IPS-15b (cell line): ENCODE results near the gene EGFL7.

Experiments
- H3K27me3 ChIP-seq: one replicate; pipeline ENCODE4 v1.6.1; 2013; ENCODE audit warnings: low read length; ENCODE audit not compliant: control insufficient read depth, insufficient read depth
- H3K36me3 ChIP-seq: one replicate; pipeline ENCODE4 v1.6.1; 2013; ENCODE audit warnings: low read length; ENCODE audit not compliant: control insufficient read depth, insufficient read depth
- H3K4me1 ChIP-seq: one replicate; pipeline ENCODE4 v1.6.1; 2013; ENCODE audit warnings: mild to moderate bottlenecking, low read length; ENCODE audit not compliant: control insufficient read depth, insufficient read depth
- H3K4me3 ChIP-seq: one replicate; pipeline ENCODE4 v1.5.1; 2013; ENCODE audit warnings: low read depth, low read length
- H3K9ac ChIP-seq: one replicate; pipeline ENCODE4 v1.6.1; 2013; ENCODE audit warnings: low read depth, mild to moderate bottlenecking, low read length
- H3K9me3 ChIP-seq: one replicate; pipeline ENCODE4 v1.6.1; 2013; ENCODE audit warnings: mild to moderate bottlenecking, low read length; ENCODE audit not compliant: control insufficient read depth, insufficient read depth

The EGFL7 gene

DNA sequence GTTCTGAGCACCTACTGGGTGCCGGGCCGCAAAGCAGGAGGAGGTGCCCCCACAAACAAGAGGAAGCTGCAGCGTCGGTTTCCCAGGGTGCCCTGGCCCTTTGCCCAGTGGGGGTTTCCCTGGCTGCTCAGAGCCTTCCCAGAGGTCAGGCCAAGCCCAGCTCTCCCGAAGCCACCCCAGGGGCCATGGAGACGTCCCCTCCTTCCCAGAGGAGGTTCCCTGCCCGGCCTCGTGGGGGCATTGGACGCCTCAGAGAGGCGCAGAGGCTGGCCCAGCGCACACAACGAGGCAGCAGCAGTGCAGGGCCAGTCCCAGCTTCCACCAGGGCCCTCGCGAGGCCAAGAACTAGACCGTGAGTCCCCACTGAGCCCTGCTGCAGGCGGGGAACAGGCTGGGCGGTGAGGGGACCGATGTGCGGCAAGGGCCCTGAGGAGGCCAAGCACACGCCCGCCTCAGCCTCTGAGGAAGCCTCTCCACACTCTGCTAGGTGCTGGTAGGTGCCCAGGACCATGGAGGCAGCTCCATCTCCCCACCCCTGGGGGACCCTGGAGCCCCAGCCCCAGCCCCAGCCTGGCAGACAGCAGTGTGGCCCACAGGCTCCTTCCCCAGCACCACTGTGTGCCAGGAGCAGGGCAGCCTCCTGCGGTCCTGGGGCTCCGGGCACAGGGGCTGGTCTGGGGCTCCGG lies 56.6 kb downstream of the EGFL7 start:
- Histone ChIP-seq H3K4me1 (no peaks in the 10 kb centered on the region), H3K9me3 (no peaks in the 10 kb centered on the region), H3K4me3 (no peak overlapping the region), H3K9ac (no peak overlapping the region), H3K36me3 (peaks cover 39% of the 10 kb centered on the region), H3K27me3 (no peaks in the 10 kb centered on the region)

DNA sequence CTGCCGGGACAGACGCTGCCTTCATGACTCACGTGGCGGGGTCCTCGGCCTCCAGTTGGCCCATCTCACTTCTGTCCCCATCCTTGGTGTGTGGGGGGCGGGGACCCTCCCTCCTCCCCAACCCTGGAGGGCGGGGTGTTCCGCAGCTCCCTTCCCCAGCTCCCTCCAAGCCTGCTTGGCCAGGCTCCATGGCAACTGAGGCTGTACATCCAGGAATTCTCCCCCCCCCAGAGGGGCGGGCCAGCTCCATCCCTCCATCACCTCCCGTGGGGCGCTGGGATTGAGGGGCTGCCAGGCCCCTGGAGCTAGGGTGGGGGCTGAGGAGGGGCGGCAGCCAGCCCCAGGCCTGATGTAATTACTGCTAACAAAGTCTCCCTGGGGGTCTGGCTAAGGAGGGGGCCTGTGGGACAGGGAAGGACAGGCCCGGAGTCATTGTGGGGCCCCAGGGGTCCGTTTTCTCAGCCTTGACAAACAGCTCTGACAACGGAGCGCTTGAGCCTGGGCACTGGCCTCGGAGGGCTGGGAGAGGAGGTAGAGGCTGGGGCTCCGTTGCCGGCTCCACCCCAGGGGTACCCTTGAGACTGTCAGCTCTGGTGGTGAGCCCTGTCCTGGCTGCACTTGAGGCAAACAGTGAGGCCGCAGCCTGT lies 57.7 kb downstream of the EGFL7 start:
- Histone ChIP-seq H3K4me1 (no peaks in the 10 kb centered on the region), H3K27me3 (no peaks in the 10 kb centered on the region), H3K9ac (no peak overlapping the region), H3K4me3 (no peak overlapping the region), H3K36me3 (peaks cover 41% of the 10 kb centered on the region), H3K9me3 (no peaks in the 10 kb centered on the region)

DNA sequence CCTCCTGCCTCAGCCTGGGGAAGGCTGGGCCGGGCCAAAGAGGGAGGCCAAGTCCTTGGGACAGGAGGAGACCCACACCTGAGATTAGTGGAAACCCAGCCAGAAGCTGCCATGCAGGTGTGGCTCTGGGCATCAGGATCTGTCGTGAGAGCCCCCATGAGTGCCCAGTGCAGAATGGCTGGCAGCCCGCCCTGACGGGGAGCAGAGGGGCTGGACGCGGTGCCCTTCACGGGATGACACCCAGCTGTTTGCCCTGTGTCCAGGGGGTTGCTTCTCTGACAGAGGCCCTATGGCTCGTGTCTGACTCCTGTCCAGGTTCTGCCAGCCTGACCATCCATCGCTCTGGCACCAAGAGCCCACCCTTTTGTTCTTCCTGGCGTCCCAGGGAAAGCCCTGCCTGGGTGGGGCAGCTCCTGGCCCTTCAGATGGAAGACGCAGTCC lies 58.2 kb downstream of the EGFL7 start:
- H3K27me3 ChIP-seq: no peaks in the 10 kb centered on the region
- H3K9me3 ChIP-seq: no peaks in the 10 kb centered on the region
- peaks cover 46% of the 10 kb centered on the region for H3K36me3 ChIP-seq
- no peak overlapping the region for H3K4me3 ChIP-seq
- H3K9ac ChIP-seq: no peak overlapping the region
- peaks cover 2% of the 10 kb centered on the region for H3K4me1 ChIP-seq

DNA sequence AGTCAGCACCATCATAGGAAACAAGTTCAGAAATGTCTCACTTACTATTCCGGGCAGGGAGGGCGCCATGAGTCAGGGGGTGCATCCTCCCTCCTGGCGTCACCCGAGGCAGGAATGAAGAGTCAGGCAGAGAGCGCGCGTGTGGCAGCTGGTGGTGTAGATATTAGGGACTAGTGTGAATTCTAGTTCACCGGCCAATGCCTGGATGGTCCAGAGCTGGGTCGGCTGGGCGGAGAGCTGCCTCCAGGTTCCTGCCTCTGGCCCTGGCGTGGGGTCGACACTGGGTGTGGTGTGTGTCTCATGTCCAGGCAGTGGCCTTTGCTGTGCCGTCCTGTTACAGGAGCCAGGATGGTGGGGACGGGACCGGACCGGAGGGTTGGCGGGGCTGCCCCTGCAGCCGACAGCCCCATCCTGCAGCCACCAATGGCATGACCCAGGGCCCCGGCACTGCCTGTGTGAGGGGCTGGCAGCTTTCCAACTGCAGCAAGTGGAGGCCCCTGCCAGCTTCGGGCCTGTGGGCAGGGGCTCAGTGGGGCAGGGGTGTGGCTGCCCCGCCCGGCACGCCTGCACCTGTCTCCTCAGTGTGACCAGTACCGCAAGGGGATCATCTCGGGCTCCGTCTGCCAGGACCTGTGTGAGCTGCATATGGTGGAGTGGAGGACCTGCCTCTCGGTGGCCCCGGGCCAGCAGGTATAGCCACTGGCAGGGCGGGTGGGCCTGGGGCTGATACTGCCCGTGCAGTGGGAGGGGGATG lies 58.8 kb downstream of the EGFL7 start:
- H3K4me3 ChIP-seq: no peak overlapping the region
- peaks cover 52% of the 10 kb centered on the region for H3K36me3 ChIP-seq
- no peaks in the 10 kb centered on the region for H3K9me3 ChIP-seq
- H3K9ac ChIP-seq: no peak overlapping the region
- H3K27me3 ChIP-seq: no peaks in the 10 kb centered on the region
- peaks cover 6% of the 10 kb centered on the region for H3K4me1 ChIP-seq
